Ammon's horn (tissue), 1 donor: ENCODE data around the gene CACNA1C.

Experiments used
- DNase-seq: peaks from one replicate; pipeline ENCODE4 v3.0.0-alpha.2; 2016; ENCODE audit warnings: low spot score

Gene CACNA1C

GRCh38 chr12:2052826-2053678 lies at the start of gene CACNA1C:
CACNA1C (plus strand) TSS chr12:2052987; CDS start chr12:2053563, 576 bp downstream.
- peak; percentile 57 for DNase-seq

- no peak for DNase-seq
Measured at GRCh38 chr12:2003676-2004112, 49.1 kb upstream of the CACNA1C start.

GRCh38 chr12:2004113-2004929 lies 48.5 kb upstream of the CACNA1C start, which contains the start of gene DCP1B:
DCP1B (minus strand) TSS chr12:2004457; CDS start chr12:2004431, 26 bp downstream.
- peak; percentile 99 for DNase-seq

GRCh38 chr12:2008677-2009076 lies 44.1 kb upstream of the CACNA1C start:
- DNase-seq, result no peak

GRCh38 chr12:2009623-2010022 lies 43.2 kb upstream of the CACNA1C start:
- no peak for DNase-seq

- no peak for DNase-seq
Measured at GRCh38 chr12:2011643-2012607, 40.9 kb upstream of the CACNA1C start.

GRCh38 chr12:2013086-2013485 lies 39.7 kb upstream of the CACNA1C start:
- no peak for DNase-seq

- DNase-seq, result peak; percentile 51
Measured at GRCh38 chr12:2013527-2014223, 39.1 kb upstream of the CACNA1C start.

GRCh38 chr12:2014231-2014630 lies 38.6 kb upstream of the CACNA1C start:
- DNase-seq, result no peak

- DNase-seq, result no peak
Measured at GRCh38 chr12:2016862-2017545, 35.8 kb upstream of the CACNA1C start.

GRCh38 chr12:2017546-2018337 lies 35.0 kb upstream of the CACNA1C start:
- peak; percentile 25 for DNase-seq

- no peak for DNase-seq
Measured at GRCh38 chr12:2018391-2018790, 34.4 kb upstream of the CACNA1C start.

GRCh38 chr12:2019126-2019525 lies 33.7 kb upstream of the CACNA1C start:
- no peak for DNase-seq

GRCh38 chr12:2020511-2020910 lies 32.3 kb upstream of the CACNA1C start:
- no peak for DNase-seq

GRCh38 chr12:2023365-2023764 lies 29.4 kb upstream of the CACNA1C start:
- no peak for DNase-seq

- no peak for DNase-seq
Measured at GRCh38 chr12:2027351-2027750, 25.4 kb upstream of the CACNA1C start.

- DNase-seq, result no peak
Measured at GRCh38 chr12:2029851-2030250, 22.9 kb upstream of the CACNA1C start.

- DNase-seq, result no peak
Measured at GRCh38 chr12:2032506-2032905, 20.3 kb upstream of the CACNA1C start.

GRCh38 chr12:2034633-2035430 lies 18.0 kb upstream of the CACNA1C start:
- peak; percentile 90 for DNase-seq
